Skeletal muscle satellite cell (primary cell): ENCODE measurements around the gene ZNF746.
A peak's percentile ranks its signal among the peaks of the same experiment; 100 is the strongest.

Source experiments
- H3K27me3 ChIP-seq: 2 replicates; pipeline ENCODE4 v1.7.0; 2013; ENCODE audit warnings: low read length; ENCODE audit not compliant: control insufficient read depth, insufficient read depth
- H3K36me3 ChIP-seq: 2 replicates; pipeline ENCODE4 v1.7.0; 2013; ENCODE audit warnings: mild to moderate bottlenecking, control low read depth, low read length; ENCODE audit not compliant: insufficient read depth
- H3K4me1 ChIP-seq: 2 replicates; pipeline ENCODE4 v1.7.0; 2013; ENCODE audit warnings: low read length; ENCODE audit not compliant: control insufficient read depth, insufficient read depth
- H3K4me2 ChIP-seq: 2 replicates; pipeline ENCODE4 v1.7.0; 2013; ENCODE audit warnings: mild to moderate bottlenecking, low read length
- H3K4me3 ChIP-seq: 2 replicates; pipeline ENCODE4 v1.7.0; 2013; ENCODE audit warnings: low read length
- H3K9ac ChIP-seq: 2 replicates; pipeline ENCODE4 v1.7.0; 2013; ENCODE audit warnings: mild to moderate bottlenecking, low read depth, low read length, moderate library complexity
- H3K9me3 ChIP-seq: replicated peaks from 2 replicates; pipeline ENCODE4 v1.7.0; 2013; ENCODE audit warnings: mild to moderate bottlenecking, control low read depth, low read length

The ZNF746 gene

GRCh38 chr7:149468208-149468607 is 29.4 kb downstream of the ZNF746 start:
- no peaks in the 10 kb centered on the region for H3K27me3 ChIP-seq
- H3K36me3 ChIP-seq, result peaks cover 16% of the 10 kb centered on the region

GRCh38 chr7:149467321-149467859 is 30.2 kb downstream of the ZNF746 start:
- Histone ChIP-seq H3K4me3 (no peak overlapping the region), H3K4me1 (no peaks in the 10 kb centered on the region), H3K9me3 (no peaks in the 10 kb centered on the region), H3K27me3 (no peaks in the 10 kb centered on the region), H3K9ac (no peak overlapping the region), H3K36me3 (peaks cover 8% of the 10 kb centered on the region), H3K4me2 (no peak overlapping the region)

More at GRCh38 chr7:149468208-149468607, 29.4 kb downstream of the ZNF746 start:
- H3K4me1 ChIP-seq, result no peaks in the 10 kb centered on the region
- H3K9ac ChIP-seq, result no peak overlapping the region
- no peaks in the 10 kb centered on the region for H3K9me3 ChIP-seq
- no peak overlapping the region for H3K4me3 ChIP-seq
- H3K4me2 ChIP-seq, result no peak overlapping the region

GRCh38 chr7:149466364-149466763 is 31.2 kb downstream of the ZNF746 start:
- H3K9me3 ChIP-seq, result no peaks in the 10 kb centered on the region
- H3K4me3 ChIP-seq, result no peak overlapping the region
- no peaks in the 10 kb centered on the region for H3K27me3 ChIP-seq
- H3K9ac ChIP-seq, result no peak overlapping the region
- H3K4me2 ChIP-seq, result no peak overlapping the region
- no peaks in the 10 kb centered on the region for H3K4me1 ChIP-seq
- H3K36me3 ChIP-seq, result peaks cover 2% of the 10 kb centered on the region

GRCh38 chr7:149463500-149464161 is 34.0 kb downstream of the ZNF746 start:
- H3K4me2 ChIP-seq, result no peak overlapping the region
- H3K36me3 ChIP-seq, result no peaks in the 10 kb centered on the region
- H3K4me3 ChIP-seq, result no peak overlapping the region
- H3K4me1 ChIP-seq, result peaks cover 3% of the 10 kb centered on the region
- no peaks in the 10 kb centered on the region for H3K27me3 ChIP-seq
- no peak overlapping the region for H3K9ac ChIP-seq
- no peaks in the 10 kb centered on the region for H3K9me3 ChIP-seq

GRCh38 chr7:149462101-149462520 is 35.5 kb downstream of the ZNF746 start:
- Histone ChIP-seq H3K36me3 (no peaks in the 10 kb centered on the region), H3K4me3 (no peak overlapping the region), H3K4me1 (peaks cover 3% of the 10 kb centered on the region), H3K9me3 (no peaks in the 10 kb centered on the region), H3K4me2 (no peak overlapping the region), H3K27me3 (no peaks in the 10 kb centered on the region), H3K9ac (no peak overlapping the region)

DNA sequence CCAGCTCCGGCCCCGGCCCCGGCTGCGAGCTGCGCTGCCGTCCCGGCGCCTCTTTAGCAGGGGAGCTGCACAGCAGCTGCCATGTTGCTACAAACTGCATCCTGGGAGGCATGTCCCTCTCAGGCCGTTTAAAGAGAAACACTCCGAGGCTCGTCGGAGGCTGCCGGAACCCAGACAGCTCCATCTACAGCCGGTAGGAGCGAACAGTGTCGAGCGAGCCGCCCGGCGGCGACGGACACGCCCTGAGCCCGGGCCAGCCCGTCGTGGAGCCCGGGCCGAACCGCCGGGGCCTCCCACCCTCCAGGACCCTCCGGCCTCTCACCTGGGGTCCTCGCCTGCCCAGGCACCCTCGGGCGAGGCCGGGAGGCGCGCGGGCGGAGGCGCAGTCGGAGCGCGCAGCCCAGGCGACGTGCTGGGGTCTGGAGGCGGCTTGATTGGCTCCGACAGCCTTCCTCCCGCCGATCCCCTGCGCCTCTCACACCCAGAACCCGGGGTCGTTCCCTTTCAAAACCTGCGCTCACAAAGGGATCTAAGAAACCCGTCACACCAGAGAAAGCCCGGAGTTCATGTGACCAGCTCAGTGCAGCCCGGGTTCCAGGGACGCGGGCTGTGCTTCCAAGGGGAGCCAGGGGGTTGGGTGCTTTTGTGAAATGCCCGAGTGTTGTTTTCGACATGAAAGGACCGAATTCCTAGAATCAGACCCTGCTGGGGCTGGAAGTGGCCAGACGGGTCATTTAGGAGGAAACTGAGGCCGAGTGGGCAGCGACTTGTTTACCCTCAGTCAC is 36.9 kb downstream of the ZNF746 start, which contains the start of gene ZNF777:
TSS of gene ZNF777 (minus strand) at position 570 of the 785 bp plus-strand sequence. CDS start 5,040 bp downstream, outside the sequence.
- no peaks in the 10 kb centered on the region for H3K27me3 ChIP-seq
- H3K4me2 ChIP-seq, result peak within 1 kb of the TSS; percentile 91
- peaks cover 11% of the 10 kb centered on the region for H3K36me3 ChIP-seq
- peaks cover 3% of the 10 kb centered on the region for H3K4me1 ChIP-seq
- H3K9ac ChIP-seq, result peak within 1 kb of the TSS; percentile 91
- H3K4me3 ChIP-seq, result peak within 1 kb of the TSS; percentile 92
- H3K9me3 ChIP-seq, result no peaks in the 10 kb centered on the region

DNA sequence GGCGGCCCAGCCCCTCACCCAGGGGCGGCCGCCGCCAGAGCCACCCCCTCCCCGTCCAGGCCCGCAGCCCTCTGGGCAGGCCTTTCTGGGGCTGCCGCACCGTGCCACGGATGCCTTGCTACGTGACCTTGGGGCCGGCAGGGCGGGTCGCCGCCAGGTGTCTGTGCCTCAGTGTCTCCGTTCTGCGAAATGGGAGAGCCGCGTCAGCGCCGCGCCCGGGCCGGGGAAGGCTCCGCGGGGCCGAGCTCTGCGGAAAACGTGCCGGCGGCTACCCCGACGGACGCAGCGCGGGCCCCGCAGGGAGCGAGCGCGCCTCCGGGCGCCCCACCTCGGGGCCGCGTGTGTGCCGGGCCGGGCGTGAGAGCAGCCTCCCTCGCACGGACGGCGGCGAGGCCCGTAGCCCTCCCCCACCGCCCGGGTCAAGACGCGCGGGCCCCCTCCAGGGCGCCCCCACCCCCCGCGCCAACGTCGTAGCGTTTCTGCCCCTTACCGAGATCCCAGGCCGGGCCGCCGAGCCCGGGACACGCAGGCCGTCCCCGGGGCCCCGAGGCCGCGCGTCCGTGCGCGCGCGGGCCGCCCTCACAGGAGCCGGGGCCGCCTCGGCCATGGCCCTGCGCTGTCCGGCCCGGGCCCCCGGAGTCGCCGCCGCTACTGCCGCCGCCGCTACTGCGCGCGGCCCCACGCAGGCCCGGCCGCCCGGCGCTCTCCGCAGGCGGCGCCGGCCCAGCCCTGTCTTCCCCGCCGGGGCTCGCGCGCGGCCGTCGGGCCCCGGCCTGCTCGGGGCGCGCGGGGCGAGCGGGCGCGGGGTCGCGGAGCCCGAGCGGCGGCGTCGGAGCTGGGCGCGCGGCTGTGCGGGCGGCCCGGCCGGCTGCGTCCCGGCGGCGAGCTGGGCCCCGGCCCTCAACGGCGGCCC is 37.8 kb downstream of the ZNF746 start:
- Histone ChIP-seq H3K9ac (peak overlapping the region; percentile 91), H3K9me3 (no peaks in the 10 kb centered on the region), H3K36me3 (peaks cover 17% of the 10 kb centered on the region), H3K4me2 (peak overlapping the region; percentile 80), H3K4me3 (peak overlapping the region; percentile 92), H3K4me1 (peaks cover 3% of the 10 kb centered on the region), H3K27me3 (no peaks in the 10 kb centered on the region)

DNA sequence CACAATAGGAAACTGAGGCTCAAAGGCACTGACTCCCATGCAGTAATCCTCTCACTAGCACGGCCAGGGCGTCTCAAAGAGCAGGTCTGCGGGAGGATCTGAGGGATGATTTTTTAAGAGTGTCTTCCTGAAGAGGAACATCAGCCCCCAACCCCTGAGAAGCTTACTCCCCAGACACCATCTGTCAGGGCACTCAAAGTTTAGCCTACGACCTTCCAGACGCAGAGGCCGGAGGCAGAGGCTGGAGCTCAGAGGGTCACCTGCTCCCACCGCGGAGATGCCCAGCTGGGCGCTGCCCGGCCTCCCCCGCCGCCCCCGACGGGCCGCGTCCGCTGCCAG is 38.4 kb downstream of the ZNF746 start:
- peak overlapping the region; percentile 81 for H3K9ac ChIP-seq
- H3K4me3 ChIP-seq, result peak overlapping the region; percentile 92
- H3K4me2 ChIP-seq, result peak overlapping the region; percentile 80
- H3K4me1 ChIP-seq, result peaks cover 3% of the 10 kb centered on the region
- H3K27me3 ChIP-seq, result no peaks in the 10 kb centered on the region
- no peaks in the 10 kb centered on the region for H3K9me3 ChIP-seq
- peaks cover 24% of the 10 kb centered on the region for H3K36me3 ChIP-seq

GRCh38 chr7:149458235-149458634 is 39.4 kb downstream of the ZNF746 start:
- H3K4me2 ChIP-seq, result peak overlapping the region; percentile 80
- H3K36me3 ChIP-seq, result peaks cover 29% of the 10 kb centered on the region
- H3K4me3 ChIP-seq, result no peak overlapping the region
- H3K4me1 ChIP-seq, result peaks cover 3% of the 10 kb centered on the region
- H3K27me3 ChIP-seq, result no peaks in the 10 kb centered on the region
- H3K9me3 ChIP-seq, result no peaks in the 10 kb centered on the region
- peak overlapping the region; percentile 81 for H3K9ac ChIP-seq

GRCh38 chr7:149457766-149458165 is 39.8 kb downstream of the ZNF746 start:
- Histone ChIP-seq H3K27me3 (no peaks in the 10 kb centered on the region), H3K9ac (no peak overlapping the region), H3K4me2 (no peak overlapping the region), H3K4me3 (no peak overlapping the region), H3K36me3 (peaks cover 30% of the 10 kb centered on the region), H3K9me3 (no peaks in the 10 kb centered on the region), H3K4me1 (peaks cover 3% of the 10 kb centered on the region)
